ENCODE data around the gene SLC5A5.

SLC5A5 gene

DNA sequence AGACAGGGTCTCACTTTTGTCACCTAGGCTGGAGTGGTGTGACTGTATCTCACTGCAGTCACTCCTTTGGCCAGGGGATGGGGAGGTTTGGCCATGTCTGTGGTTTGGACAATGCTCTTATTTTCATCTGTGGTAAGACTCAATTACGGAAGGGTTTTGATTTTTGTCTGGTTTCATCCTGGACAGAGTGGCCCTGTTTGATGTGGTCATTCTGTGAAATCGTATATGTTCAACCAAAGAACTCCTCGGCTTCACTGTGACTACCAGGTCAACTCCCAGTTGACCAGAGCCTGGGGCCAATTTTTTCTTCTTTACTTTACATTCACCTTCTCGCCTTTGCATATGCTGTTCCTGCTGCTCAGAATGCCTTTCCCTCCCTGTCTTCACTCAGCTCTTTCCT is 54.3 kb downstream of the SLC5A5 start:
- no peak for DNase-seq

GRCh38 chr19:17929056-17929455 is 57.3 kb downstream of the SLC5A5 start:
- DNase-seq = no peak

GRCh38 chr19:17931532-17932191 is 59.9 kb downstream of the SLC5A5 start:
- DNase-seq = no peak

DNA sequence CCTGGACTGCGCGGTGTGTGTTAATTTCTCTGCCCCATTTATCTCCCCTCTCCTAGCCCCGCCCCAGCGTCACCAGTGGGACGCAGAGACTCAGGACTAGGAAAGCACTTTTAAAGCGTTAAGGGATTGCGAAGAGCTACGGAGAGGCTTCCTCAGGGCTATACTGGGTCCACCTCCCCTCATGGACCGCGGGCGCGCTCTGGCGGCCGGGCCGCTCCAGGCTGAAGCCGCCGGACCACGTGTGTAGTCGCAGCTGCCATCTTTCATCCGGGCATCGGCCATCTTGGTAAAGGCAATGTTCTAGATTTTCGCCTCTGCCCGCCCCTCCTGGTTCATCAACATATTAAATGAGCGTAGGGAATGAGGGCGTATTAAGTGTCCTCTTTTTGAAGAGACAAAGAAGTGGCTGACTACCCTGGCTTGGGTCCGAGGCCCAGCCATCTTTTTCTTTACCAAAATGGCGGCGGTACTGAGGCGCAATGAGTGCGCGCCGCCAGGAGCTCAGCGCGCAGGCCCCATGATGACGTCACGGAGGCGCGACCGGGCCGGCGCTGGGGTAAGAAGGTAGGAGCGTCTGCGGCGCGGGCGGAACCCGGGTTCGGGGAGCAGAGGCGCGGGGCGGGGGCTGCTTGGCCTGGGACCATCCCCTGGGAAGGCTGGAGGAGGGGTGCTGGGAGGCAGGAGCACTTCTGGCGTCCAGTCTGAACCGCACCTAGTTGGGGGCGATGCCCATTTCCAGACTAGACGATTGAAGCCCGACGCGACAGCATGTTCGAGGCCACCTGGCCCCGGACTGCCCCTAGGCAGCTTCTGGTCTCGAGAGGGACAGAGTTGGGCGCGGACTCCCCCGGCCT is 61.0 kb downstream of the SLC5A5 start, which contains the start of gene CCDC124:
TSS of gene CCDC124 (plus strand) at position 531 of the 854 bp plus-strand sequence. CDS start 3,406 bp downstream, outside the sequence.
- peak; percentile 86 for DNase-seq

GRCh38 chr19:17933414-17934129 is 61.8 kb downstream of the SLC5A5 start:
- DNase-seq = no peak

DNA sequence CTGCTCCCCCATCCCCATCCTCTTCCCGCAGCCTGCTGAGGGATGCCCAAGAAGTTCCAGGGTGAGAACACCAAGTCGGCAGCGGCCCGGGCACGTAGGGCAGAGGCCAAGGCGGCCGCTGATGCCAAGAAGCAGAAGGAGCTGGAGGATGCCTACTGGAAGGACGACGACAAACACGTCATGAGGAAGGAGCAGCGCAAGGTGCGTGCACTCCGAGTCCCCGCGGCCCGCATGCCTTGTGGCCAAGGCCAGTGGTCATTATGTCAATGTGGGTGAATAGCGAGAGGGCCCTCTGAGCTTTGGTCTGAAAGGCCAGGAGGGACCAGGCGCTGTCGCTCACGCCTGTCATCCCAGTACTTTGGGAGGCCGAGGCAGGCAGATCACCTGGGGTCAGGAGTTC is 64.6 kb downstream of the SLC5A5 start:
- DNase-seq = no peak

DNA sequence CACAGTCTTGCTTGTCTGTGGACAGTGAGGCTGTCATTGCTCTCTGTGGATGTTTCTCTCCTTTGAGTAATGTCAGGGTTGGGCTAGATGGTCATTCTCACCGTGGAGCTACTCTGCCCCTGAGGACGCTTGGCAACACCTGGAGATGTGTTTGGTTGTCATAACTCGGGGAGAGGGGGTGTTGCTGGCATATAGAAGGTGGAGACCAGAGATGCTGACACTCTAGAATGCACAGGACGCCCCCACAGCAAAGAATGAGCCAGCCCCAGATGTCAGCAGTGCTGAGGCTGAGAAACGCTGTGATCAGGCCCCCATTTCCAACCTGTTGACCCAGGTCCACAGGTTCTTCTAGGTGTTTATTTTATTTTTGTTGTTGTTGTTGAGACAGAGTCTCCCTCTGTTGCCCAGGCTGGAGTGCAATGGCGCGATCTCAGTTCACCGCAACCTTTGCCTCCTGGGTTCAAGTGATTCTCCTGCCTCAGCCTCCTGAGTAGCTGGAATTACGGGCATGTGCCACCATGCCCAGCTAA is 65.7 kb downstream of the SLC5A5 start:
- no peak for DNase-seq

GRCh38 chr19:17938092-17938845 is 66.5 kb downstream of the SLC5A5 start:
- peak; percentile 64 for DNase-seq

GRCh38 chr19:17942181-17942580 is 70.4 kb downstream of the SLC5A5 start:
- DNase-seq = no peak

DNA sequence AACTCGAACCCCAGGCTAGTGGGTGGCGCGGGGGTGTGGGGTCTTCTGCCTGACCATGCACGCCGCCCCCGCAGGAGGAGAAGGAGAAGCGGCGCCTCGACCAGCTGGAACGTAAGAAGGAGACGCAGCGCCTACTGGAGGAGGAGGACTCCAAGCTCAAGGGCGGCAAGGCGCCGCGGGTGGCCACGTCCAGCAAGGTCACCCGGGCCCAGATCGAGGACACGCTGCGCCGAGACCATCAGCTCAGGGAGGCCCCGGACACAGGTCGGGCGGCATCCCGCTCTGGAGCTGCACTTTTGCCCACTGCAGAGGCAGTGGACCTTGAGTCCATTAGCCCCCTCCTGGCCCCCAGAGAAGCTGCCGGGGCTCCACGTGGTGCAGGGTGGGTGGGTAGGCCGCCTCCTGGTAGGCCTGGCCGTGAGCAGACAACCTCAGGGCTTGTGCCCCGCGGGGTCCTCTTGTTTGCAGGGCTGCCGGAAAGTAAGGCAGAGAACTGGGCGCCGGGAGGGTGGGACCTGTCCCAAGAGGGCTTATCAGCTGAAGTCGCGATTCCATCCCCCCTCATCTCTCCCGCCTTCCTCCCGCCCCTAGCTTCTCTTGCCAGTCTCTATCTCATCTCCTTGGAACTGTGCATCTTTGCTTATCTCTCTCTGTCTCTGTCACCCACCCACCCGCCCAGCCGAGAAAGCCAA is 71.0 kb downstream of the SLC5A5 start:
- no peak for DNase-seq

- no peak for DNase-seq
Observed at GRCh38 chr19:17943274-17944221, 71.8 kb downstream of the SLC5A5 start.

GRCh38 chr19:17944301-17944700 is 72.6 kb downstream of the SLC5A5 start:
- no peak for DNase-seq

All from T1000 (cell line).